Lung (tissue), 12 donors: ENCODE measurements around the gene USP53. TPM values are rescaled to one million over a fixed set of nuclear protein-coding genes. Genes with fewer than 3 reads are reported as not detected.

Experiments used
- ATAC-seq: fragments of 200-7000 bp; cut with Tn5 transposase; one replicate; pipeline ENCODE4 v1.9.1; 2020; ENCODE audit warnings: moderate number of reproducible peaks; ENCODE audit not compliant: insufficient read depth, low FRiP score
- DNase-seq, 3 donors: peaks; one replicate each; pipeline ENCODE4 v3.0.0-alpha.2; 2013 to 2017
- H3K27ac ChIP-seq, 2 donors: one replicate each; pipeline ENCODE4 v1.5.1; 2013; ENCODE audit warnings: mild to moderate bottlenecking in 2 of 2, moderate library complexity in 2 of 2, control low read depth in 1 of 2, inconsistent platforms in 1 of 2, low read depth in 1 of 2, low read length in 1 of 2
- H3K27me3 ChIP-seq, 3 donors: one replicate each; pipeline ENCODE4 v1.5.1; 2013; ENCODE audit warnings: low read length in 2 of 3; ENCODE audit not compliant: control insufficient read depth in 3 of 3, insufficient read depth in 3 of 3
- H3K36me3 ChIP-seq, 4 donors: one replicate each; pipeline ENCODE4 v1.5.1; 2013; ENCODE audit warnings: low read length in 4 of 4, mild to moderate bottlenecking in 1 of 4, moderate library complexity in 1 of 4; ENCODE audit not compliant: control insufficient read depth in 4 of 4, insufficient read depth in 4 of 4
- H3K4me1 ChIP-seq, 5 donors: one replicate each; pipeline ENCODE4 v1.5.1; 2013; ENCODE audit warnings: low read length in 5 of 5, mild to moderate bottlenecking in 2 of 5, moderate library complexity in 1 of 5; ENCODE audit not compliant: control insufficient read depth in 5 of 5, insufficient read depth in 5 of 5
- H3K4me3 ChIP-seq: one replicate; pipeline ENCODE4 v1.5.1; 2013; ENCODE audit warnings: mild to moderate bottlenecking, control low read depth, moderate library complexity
- H3K9ac ChIP-seq, 2 donors: one replicate each; pipeline ENCODE4 v1.5.1; 2013; ENCODE audit warnings: low read length in 2 of 2, control low read depth in 1 of 2; ENCODE audit not compliant: insufficient read depth in 1 of 2
- H3K9me3 ChIP-seq, 4 donors: one replicate each; pipeline ENCODE4 v1.5.1; 2013; ENCODE audit warnings: low read length in 3 of 4, mild to moderate bottlenecking in 1 of 4, moderate library complexity in 1 of 4; ENCODE audit not compliant: control insufficient read depth in 4 of 4, insufficient read depth in 3 of 4
- CTCF ChIP-seq: IDR thresholded peaks from 2 replicates; pipeline ENCODE4 v1.5.1; 2012; ENCODE audit warnings: mild to moderate bottlenecking; ENCODE audit errors: control extremely low read depth, extremely low read depth
- WGBS, 2 donors: extraction: QIAGEN DNeasy Blood & Tissue Kit; methylation state at CpG; one replicate each; pipeline ENCODE4 v1.1.7; 2013; 5-methylcytosine and 5-hydroxymethylcytosine counted together
- polyA plus RNA-seq, 2 donors: library from polyadenylated mRNA; stranded (reverse); fragments of 200-250 nt; gene quantifications; one replicate each; pipeline ENCODE4 v1.2.1, GENCODE V29; 2013
- total RNA-seq, 2 donors: library from RNA; depleted of rRNA in 1 of 2; stranded (reverse); fragments of >200 nt in 1 of 2; gene quantifications; one replicate each; pipeline ENCODE4 v1.2.1, GENCODE V29; 2014 to 2021
- donor health status: control.
- donor health status: control.
- donor health status: Bipolar disorder and iron deficiency.
- donor health status: healthy.
- donor health status: DM: yes; HTN: yes; CAD: no.

USP53 gene
- total and polyA plus RNA-seq, 4 donors = 13.0 to 54.6 (median 26.3) TPM

- ATAC-seq (peak; percentile 72), DNase-seq (peak; percentile 27 to 72 (median 67))
- no peaks in the 10 kb centered on the region for H3K4me1 ChIP-seq
- no peaks in the 10 kb centered on the region for H3K27me3 ChIP-seq
- H3K36me3 ChIP-seq = no peaks in the 10 kb centered on the region
- no peak overlapping the region for H3K9ac ChIP-seq
- TF ChIP-seq CTCF = peak; percentile 30
- no peak overlapping the region for H3K4me3 ChIP-seq
- H3K9me3 ChIP-seq = no peaks in the 10 kb centered on the region
- WGBS, 2 donors = 16 to 25% methylated on average over 4 of the region's 4 CpGs
- no peak overlapping the region for H3K27ac ChIP-seq
Observed at GRCh38 chr4:119314356-119314755, 101.8 kb downstream of the USP53 start.

GRCh38 chr4:119315036-119315435 is 102.5 kb downstream of the USP53 start:
- no peaks in the 10 kb centered on the region for H3K27me3 ChIP-seq
- 81 to 90% methylated on average over 2 of the region's 2 CpGs for WGBS, 2 donors
- no peak overlapping the region for H3K27ac ChIP-seq
- H3K4me1 ChIP-seq = no peaks in the 10 kb centered on the region
- DNase-seq = no peak
- H3K4me3 ChIP-seq = no peak overlapping the region
- no peaks in the 10 kb centered on the region for H3K9me3 ChIP-seq
- H3K36me3 ChIP-seq = no peaks in the 10 kb centered on the region
- no peak for ATAC-seq
- TF ChIP-seq CTCF = no peak
- H3K9ac ChIP-seq = no peak overlapping the region

- H3K9me3 ChIP-seq = no peaks in the 10 kb centered on the region
- no peak overlapping the region for H3K9ac ChIP-seq
- WGBS, 2 donors = 73 to 84% methylated on average over 2 of the region's 2 CpGs
- DNase-seq = no peak
- H3K4me1 ChIP-seq = no peaks in the 10 kb centered on the region
- no peak overlapping the region for H3K4me3 ChIP-seq
- H3K27ac ChIP-seq = no peak overlapping the region
- TF ChIP-seq CTCF = no peak
- ATAC-seq = no peak
- H3K27me3 ChIP-seq = no peaks in the 10 kb centered on the region
- no peaks in the 10 kb centered on the region for H3K36me3 ChIP-seq
Observed at GRCh38 chr4:119317990-119318389, 105.5 kb downstream of the USP53 start.
